ENCODE measurements around the gene OR2M4. TPM values are rescaled to one million over a fixed set of nuclear protein-coding genes. Genes with fewer than 3 reads are reported as not detected.

Gene OR2M4
- total RNA-seq, result not detected in 2 replicates

GRCh38 chr1:248231117-248231516, at the start of gene OR2M4:
Gene OR2M4 (plus strand): TSS chr1:248231417. CDS start chr1:248238929, 7,512 bp downstream.

GRCh38 chr1:248196965-248197364, 34.3 kb upstream of the OR2M4 start, which contains the start of gene OR2M3:
Gene OR2M3 (plus strand): TSS chr1:248197265. CDS start chr1:248203068, 5,803 bp downstream.

GRCh38 chr1:248277876-248278275, 46.7 kb downstream of the OR2M4 start, which contains the start of gene OR2T33:
Gene OR2T33 (minus strand): TSS chr1:248277976. CDS start chr1:248273814, 4,162 bp downstream.

Other genes with a start within 250 kb of the OR2M4 start
- gene OR2L5, start 217.8 kb upstream of the OR2M4 start, total RNA-seq, result not detected in 2 replicates
- gene OR2L2, start 201.3 kb upstream of the OR2M4 start, total RNA-seq, result not detected in 2 replicates
- gene OR2L3, start 184.6 kb upstream of the OR2M4 start, total RNA-seq, result not detected in 2 replicates
- gene OR2L13, start 136.2 kb upstream of the OR2M4 start, total RNA-seq, result not detected in 2 replicates
- gene OR2M5, start 86.3 kb upstream of the OR2M4 start, total RNA-seq, result not detected in 2 replicates
- gene OR2M2, start 56.6 kb upstream of the OR2M4 start, total RNA-seq, result not detected in 2 replicates
- not detected in 2 replicates for gene OR2M3, start 34.2 kb upstream of the OR2M4 start, total RNA-seq
- not detected in 2 replicates for gene OR2T33, start 46.6 kb downstream of the OR2M4 start, total RNA-seq
- gene OR2T12, start 72.0 kb downstream of the OR2M4 start, total RNA-seq, result not detected in 2 replicates
- gene OR2M7, start 93.2 kb downstream of the OR2M4 start, total RNA-seq, result not detected in 2 replicates
- not detected in 2 replicates for gene OR14C36, start 117.4 kb downstream of the OR2M4 start, total RNA-seq
- not detected in 2 replicates for gene OR2T4, start 130.2 kb downstream of the OR2M4 start, total RNA-seq
- not detected in 2 replicates for gene OR2T6, start 144.3 kb downstream of the OR2M4 start, total RNA-seq
- not detected in 2 replicates for gene OR2T1, start 171.6 kb downstream of the OR2M4 start, total RNA-seq
- gene OR2T2, start 214.2 kb downstream of the OR2M4 start, total RNA-seq, result not detected in 2 replicates
- gene OR2T3, start 241.9 kb downstream of the OR2M4 start, total RNA-seq, result not detected in 2 replicates